Stimulated activated CD4-positive, alpha-beta T cell treated with anti-CD3 and anti-CD28 coated beads, Interleukin-1b, Interleukin-23, amount 100 ng/mL, for 1 hour (primary cell): ENCODE data around the gene FBLN7.

Experiments
- DNase-seq, 2 donors: peaks; one replicate each; pipeline ENCODE4 v3.0.0-alpha.2; 2020; ENCODE audit warnings: low read depth in 2 of 2

FBLN7 gene

DNA sequence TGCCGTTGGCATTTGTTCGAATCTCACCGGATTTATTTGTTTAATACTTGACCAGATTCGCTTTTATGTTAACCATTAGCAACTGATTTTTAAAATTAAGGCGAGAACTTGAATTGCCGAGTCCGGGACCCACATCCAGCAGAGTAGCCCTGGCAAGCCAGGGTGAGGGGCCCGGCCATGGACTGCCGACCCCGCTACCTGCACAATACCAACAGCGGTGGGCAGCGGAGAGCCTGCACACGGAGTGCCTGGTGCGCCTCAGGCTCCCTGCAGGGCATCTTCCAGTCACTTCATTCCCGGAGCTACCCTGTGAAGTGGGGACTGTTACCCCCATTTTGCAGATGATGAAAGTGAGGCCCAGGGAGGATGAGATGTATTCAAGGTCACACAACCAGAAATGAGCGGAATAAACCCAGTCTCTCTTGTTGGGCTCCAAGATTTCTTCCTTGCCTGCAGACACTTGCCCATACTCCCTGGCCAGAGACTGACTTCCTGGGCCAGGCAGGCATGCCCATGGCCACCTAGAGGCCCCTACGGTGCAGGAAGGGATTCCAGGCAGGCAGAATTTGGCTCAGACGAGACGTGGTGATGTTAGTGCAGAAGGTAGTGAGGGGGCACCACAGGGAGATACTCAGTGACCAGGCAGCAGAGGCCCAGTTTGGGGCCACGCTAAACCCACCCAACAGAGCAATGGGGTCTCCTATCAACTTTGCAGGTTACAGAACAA, 2.9 kb downstream of the FBLN7 start:
- no peak for DNase-seq

DNA sequence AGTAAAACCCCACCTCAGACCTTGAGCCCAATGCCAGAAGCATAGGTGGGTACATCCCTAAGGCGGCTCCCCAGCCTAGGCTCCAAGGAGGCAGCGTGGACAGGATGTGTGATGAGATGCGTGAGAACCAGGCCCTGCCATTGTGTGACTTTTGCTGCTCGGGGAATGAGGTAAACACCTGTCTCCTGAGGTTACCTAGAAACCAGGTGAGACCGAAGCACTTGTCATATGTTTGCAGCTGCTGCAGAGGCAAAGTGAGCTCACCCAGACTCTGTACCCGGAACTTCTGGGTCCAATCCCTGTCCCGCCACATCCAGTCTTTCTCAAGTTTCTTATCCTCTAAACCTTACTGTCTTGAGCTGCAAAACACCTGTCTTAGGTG, 3.4 kb downstream of the FBLN7 start:
- DNase-seq: no peak

DNA sequence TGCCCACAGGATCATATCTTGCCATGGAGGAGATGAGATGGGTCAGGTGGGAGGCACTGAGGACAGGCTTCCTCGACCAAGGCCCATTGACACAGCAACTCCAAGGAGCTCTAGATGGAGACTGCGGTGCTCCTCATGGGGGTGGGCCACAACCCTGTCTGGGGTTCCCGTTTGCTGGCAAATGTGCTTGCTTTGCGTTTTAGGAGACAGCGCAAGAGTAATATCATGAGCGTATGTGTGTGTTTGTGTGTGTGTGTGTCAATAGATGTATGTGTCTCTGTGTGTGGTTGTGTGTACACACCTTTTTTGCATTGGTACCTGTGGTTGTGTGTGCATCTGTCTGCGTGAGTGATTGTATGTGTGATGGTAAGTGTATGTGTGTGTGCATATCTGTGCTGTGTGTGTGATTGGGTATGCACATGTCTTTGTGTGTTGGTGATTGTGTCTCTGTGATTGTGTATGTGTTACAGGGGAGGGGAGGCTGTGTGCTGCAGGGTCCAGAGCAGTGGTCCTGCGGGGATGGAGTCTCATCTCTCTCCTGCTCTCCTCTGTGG, 4.4 kb downstream of the FBLN7 start:
- DNase-seq: no peak

DNA sequence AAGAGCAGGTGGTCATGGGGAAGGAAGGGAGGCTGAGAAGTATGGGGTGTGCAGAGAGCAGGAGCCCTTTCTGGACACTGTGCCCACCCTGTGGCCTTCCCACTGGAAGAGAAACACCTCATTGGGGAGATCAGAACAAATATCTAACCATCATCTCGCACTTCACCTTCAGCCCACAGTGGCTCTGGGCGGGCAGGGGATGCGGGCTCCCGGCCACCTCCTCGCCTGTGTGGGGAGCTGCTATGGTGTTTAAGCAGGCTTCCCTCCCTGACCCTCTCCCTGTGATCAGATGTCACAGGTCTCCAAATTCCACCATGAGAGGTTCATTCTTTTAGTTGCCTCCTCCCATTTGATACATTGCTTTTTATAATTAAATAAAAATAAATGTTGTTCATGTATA, 5.0 kb downstream of the FBLN7 start:
- DNase-seq: no peak

DNA sequence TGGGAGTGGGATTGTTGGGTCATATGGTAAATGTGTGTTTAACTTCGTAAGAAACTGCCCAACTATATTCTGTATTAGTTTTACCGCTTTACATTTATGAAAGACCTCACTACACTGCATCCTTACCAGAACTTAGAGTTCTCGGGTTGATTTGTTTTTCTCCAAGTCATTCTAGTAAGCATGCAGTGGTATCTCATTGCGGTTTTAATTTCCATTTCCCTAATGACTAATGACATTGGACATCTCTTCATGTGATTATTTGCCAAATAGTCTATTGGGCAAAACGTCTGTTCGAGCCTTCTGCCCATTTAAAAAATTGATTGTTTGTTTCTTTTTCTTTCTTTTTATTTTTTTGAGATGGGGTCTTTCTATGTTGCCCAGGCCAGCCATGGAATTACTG, 6.8 kb downstream of the FBLN7 start:
- DNase-seq: no peak

DNA sequence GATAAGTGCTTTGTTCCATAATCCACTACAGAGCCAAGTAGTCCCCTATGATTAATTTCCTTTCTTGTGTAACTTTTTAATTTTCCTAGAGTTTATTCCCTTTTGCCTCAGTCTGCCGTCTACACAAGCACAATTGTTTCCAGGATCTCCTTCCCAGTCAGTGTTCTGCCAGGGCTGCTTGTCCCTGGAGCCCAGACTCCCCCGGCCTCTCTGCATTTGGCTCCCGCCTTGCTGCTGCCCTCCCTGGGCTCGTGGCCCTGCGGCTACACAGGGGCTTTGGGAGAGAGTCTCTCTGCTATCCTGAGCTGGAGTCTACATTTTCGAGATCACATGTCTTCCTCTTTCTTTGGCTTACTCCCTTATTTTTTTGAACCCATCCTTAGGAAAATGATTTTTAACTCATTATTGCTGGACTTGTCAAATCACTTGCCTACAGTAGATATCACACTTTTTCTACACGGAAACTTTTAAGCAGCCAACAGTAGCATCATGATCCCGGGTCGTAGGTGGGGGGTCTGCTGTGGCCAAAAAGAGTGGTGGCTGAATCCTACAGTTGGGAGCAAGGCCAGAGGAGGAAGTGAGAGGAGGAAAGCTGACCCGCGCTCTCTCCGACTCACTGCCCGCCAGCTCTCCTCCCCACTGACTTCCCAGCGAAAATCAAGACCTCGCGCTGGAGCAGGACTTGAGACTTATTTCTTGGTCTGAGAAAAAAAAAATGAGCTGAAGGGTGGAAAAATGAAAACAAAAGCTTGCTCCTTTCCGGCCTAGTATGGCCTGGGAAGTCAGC, 9.4 kb downstream of the FBLN7 start:
- DNase-seq: no peak

DNA sequence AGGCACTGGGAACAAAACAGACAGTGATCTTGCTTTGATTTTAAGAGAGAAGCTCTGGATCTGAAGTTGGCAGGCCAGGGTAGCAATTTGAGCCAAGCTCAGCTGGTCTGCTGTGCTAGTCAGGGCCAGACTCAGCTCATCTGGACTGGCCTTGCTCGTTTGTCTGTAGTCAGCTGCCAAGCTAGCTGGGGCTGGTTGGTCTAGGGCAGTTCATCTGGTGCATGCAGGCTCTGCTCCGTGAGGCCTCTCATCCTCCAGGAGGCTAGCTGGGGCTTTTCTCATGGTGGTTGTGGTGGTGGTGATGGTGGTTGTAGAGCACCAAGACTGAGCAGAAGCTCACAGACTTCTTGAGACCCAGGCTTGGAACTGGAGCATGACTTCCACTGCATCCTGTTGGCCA, 10.3 kb downstream of the FBLN7 start:
- no peak for DNase-seq

DNA sequence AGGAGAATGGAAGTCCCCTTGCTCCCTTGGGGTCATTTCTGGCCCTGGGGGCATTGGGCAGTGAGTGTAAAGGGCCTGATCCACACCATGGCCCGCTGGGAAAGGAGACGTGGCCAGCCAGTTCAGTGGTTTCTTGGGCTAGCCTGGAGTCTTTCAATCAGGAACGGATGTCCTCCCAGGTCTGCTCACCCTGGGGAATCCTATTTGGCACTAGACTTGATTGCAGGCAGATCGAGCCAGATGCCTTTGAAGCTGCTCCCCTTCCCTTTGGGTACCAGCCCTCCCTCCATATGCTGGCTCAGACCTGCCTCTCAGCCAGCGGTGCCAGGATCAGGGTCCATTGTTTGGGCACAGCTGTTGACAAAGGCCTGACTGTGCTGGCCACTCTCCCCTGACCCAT, 11.0 kb downstream of the FBLN7 start:
- no peak for DNase-seq

DNA sequence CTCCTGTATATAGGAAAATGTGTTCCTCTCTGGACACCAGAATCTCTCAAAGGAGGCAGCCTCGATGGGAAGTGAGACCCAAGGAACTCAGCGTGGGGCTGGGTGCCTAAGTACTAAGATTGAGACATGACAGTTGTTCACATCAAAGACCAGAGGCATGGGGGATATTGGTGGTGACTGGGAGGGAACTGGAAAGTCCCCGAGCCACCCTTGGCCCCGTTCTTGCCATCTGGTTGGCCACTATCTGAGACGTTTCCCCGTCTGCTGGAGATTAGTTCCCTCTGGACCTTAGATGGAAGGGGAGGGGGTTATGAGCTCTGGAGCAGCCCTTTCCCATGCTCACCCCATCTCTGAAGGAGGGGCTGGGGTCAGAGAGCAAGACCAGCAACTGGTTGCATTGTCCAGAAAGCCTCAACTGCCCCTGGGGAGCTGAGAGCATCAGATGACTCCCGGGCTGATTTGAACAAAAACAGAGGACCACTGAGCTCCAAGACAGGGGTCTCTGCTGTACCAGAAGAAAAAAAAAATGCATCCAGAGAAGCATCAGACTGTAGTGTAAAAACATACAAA, 11.8 kb downstream of the FBLN7 start:
- no peak for DNase-seq

DNA sequence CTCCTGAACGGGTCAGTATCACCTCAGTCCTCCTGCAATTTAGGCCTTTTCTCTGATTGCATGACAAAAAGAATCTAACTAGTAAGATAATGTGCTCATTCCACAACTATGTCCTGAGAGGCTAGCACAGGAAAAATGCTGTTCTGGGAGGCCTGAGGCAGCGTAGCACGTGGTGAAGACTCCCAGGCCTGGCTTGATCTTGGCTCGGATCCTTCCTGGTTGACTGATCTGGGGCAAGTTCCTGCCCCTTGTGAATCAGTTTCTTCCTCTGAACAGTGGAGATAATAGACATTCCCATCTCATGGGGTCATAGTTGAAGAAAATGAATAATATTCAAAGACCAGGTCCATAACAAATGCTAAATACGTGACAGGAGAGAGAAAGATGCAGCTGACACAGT, 12.3 kb downstream of the FBLN7 start:
- no peak for DNase-seq

DNA sequence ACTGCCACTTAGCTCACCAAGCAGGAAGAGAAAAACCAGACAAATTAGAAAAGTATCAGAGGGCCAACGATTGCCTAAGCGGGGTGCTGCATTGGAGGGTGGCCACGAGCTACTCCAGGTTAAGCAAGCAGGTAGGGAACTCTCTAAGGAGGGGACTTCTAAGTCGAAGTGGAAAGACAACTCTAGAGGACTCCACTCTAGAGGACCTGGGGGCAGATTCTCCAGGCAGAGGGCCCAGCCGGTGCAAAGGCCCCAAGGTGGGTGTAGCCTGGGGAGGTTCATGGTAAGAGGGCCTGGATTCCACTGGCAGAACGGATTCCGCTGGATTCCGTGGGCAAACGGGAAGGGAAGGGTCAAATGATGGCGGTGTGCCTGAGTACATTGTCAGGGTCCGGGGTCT, 12.7 kb downstream of the FBLN7 start:
- no peak for DNase-seq

DNA sequence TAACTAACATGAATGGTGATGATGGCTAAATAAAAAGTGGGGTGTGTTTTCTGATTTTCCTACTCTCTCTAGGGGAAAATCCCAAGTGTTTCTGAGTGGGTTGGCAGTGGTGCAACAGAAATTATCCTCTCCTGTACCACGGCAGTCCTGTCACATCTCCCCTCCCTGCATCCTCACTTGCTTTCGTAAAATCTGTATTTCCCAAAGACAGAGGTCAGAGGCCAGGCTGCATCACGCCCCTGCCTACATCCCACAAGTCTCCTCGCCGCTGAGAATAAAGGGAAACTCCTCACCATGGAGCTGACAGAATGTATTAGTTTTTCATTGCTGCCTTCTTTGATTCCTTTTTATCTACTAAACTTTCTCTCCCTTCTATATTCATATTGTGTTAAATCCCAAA, 13.1 kb downstream of the FBLN7 start:
- no peak for DNase-seq

DNA sequence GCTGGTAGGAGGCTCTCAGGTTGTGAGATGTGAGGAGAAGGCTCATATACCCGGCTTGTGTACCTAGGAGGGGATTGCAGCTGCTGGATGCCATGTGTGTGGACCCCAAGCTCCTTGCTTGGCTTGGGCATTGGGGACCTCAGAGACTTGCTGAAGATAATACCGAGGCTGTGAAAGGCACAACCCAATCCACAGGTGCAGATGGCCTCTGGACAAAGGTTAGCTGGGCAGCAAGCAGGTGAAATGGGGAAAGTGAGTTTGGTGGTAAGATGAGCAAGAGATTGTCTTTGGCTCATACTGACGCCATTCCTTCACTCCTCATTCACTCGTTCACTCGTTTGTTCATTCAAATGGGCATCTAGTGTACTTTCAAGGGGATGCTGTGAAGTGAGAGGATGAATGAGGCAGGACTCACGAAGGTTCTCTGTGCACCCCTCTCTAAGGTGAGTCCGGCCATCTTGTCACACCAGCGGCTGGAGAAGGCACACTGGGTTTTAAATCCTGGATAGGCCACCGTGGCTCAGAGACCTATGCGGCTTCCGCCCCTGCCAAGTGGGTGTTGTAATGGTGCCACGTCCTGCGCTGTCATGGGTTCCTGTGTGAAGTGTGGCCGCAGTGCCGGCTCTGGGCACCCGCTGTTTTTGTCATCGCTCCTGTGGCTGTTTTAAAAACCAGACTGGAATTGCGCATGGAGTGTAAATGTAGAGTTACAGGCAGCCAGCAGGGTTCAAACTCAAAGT, 13.7 kb downstream of the FBLN7 start:
- no peak for DNase-seq

DNA sequence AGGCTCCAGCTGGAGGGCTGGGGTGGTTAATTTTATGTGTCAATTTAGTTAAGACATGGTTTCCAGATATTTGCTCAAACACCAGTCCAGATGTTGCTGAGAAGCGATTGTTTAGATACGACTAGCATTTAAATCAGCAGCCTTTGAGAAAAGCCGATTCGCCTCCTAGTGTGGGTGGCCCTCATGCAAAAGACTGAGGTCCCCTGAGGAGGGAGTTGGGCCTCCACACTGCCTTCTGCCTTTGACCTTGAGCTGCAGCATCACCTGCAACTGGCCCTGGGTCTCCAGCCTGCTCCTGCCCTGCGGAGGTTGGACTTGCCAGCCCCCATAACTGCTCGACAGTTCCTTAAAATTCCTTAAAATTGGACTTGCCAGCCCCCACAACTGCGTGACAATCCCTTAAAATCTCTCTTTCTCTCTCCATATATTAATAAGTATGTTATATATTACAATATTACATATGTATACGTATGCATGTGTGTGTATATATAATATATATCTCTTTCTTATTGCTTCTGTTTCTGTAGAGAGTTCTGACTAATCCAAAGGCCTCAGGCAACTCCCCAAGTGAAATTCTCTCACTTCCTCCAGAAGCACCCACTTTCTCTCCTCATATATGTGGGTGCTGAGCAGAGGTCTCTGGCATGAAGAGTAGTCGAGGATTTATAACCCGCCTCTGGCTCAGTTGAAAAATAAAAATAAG, 14.4 kb downstream of the FBLN7 start:
- DNase-seq: no peak

DNA sequence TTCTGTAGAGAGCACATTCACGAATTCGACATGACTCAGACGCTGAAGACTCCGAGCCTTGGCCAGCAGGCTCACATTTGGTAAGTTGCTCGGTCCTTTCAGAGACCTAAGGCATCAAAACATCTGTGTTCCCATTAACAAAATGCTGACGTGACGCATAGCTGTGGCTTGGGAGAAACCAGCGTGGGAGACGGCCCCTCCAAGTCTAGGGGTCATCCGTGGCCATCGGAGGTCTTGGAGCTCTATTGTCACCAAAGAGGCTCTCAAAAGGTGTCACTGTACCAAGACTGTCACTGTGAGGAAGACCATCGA, 14.9 kb downstream of the FBLN7 start:
- no peak for DNase-seq

DNA sequence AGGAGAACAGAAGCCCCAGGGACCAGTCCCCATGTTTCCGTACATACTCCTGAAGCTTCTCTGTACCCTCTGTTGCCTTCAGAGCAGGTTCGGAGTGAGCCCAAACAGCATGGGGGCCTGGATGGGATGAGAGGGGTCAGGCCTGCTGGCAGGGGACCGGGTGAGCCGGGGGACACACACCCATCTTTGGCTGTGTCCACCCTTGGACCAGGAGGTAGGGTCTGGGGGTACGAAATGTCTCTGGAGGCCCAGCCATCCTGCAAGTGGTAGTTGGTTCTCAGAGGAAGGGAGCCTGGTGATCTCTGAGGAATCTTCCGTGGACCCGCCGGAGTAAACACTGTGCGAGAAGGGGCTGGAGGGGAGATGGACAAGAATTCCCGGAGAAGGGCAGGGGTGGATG, 15.3 kb downstream of the FBLN7 start:
- no peak for DNase-seq

DNA sequence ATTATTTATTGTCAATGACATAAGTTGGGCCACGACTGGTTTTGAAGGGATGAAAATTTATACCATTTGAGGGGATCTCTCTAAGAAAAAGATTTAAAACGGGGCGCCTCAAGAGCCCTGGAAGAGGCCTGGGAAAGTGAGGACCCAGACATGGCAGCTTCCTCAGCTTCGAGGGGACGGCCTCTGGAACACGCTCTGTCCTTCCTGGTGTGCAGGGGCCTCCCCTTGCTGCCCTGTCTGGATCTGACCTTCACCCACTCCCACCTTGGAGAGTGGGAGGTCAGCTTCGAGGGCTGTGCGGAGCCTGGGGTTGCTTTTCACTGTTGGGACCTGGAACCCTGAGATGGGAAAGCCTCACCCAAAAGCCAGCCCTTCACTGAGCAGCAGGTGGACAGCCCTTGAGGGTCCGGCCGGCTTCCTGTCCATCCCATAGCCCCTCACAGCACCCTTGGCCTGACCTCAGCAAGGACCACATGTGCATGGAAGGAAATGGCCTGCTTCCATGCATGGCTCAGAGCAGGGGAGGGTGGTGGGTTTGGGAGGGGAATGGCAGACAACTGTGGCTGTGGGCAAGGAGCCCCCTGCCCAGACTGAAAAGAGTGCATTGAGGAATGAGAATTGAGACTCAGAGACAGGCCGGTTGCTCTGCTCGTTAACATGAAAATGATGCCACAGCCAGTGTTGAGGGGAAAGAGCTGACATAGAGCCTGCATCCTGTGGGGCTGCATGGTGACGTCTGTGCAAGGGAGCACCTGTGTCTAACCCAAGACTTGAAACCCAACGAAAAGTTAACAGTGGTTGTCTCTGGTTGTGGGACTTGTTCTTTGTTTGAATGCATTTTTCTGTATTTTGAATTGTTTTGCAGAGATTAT, 16.3 kb downstream of the FBLN7 start:
- DNase-seq: no peak

DNA sequence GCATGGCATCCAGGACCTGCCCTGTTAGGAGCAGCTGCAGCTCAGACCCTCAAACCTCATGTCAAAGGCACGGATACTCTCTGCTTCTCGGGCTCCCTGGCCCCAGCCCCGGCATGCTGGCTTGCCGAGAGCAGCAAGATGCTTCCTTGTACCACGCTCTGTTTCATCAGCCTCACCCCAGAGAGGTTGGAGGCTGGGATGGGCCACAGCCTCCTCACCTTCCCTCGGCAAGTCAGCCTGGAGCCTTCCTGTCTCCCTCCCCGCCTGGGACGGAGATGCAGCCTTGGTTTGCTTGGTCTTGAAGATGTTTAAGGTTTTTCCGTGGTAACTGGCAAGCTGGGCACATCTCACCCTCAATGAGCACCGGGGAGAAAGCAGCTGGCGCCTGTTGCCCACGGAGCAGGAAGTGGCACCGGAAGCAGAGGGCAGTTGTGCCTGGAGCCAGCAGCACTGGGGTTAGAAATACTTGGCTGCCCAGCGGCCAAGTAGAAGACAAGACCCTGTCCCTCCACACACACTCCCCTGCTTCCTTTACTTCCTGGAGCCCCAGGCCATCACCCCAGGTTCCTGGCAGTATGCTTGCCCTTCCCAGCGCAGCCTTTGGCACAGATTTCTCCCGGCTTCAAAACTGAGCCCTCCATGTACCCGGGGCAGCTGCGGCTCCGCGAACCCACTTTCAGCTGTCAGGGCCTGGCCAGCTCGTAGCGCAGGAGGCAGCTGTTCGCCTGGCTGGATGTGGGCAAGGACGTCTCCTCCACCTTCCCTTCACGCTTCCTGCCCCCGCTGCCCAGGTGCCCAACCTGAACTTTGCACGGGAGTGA, 17.4 kb downstream of the FBLN7 start:
- DNase-seq: no peak

DNA sequence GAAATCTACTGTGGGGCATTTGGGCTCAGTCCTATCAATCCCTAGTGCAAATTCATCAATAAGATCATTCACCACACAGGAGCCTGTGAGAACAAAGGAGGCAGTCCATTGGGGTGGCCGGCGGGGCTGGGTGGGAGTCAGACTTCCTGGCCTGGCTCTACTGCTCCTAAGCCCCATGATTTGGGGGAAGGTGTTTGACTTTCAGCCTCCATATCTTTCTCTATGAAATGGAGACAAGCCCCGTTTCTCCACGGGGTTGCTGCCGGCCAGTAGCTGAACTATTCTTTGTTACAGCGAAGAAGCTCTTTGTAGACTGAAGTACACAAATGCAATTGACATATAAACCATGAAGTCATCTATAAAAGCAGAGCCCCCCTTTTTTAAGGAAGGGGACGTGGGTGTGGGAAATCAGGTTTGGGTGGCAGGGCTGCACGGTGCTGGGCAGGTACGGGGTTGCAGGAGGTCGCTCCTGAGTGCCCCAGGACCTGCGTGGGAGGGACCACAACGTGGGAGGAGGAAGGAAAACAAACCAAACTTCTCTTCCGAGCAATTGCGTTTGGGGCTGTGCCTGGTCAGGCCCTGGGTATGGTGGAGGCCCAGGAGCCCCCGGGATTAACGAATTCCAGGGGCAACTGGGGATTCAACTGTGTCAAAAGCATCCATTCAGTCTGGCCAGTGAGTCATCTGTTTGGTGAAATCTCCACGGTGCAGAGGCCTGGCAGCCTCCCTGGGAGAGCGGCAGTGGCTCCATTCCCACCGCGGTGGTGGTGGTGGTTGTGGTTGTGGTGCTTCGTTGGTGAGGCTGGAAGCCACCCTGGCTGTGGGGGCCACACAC, 18.2 kb downstream of the FBLN7 start:
- no peak for DNase-seq
